HEK293T (cell line): ENCODE data around the gene NVL.

Experiments used
- ELF4 ChIP-seq: fragments of 450-650 bp; IDR thresholded peaks from 2 replicates; pipeline ENCODE4 v1.6.1; 2017; ENCODE audit warnings: antibody characterized with exemption
- FOXA1 ChIP-seq: fragments of 450-650 bp; IDR thresholded peaks from 2 replicates; pipeline ENCODE4 v1.6.1; 2016; ENCODE audit warnings: mild to moderate bottlenecking
- FOXK2 ChIP-seq: fragments of 450-650 bp; IDR thresholded peaks from 2 replicates; pipeline ENCODE4 v1.6.1; 2016; ENCODE audit warnings: mild to moderate bottlenecking

DNA sequence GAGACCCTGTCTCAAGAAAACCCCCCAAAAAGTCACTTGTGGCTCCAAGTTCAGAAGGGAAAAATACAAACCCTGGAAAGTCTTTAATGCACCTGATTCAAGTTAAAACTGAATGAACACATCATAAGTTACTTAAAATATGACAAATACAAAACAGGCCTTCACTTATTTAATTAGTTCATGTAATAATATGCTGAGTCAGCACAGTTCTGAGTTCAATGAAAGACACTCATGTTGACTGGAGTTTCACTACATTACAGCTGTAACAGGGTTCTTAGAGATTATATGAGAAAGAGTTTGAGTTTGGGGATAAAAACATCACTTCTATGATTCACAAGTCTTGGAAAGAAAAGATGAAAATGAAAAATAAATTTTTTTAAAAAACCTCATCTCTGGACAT lies 96.0 kb downstream of the NVL start:
- TF ChIP-seq ELF4 (no peak), FOXA1 (no peak), FOXK2 (no peak)
